GM21390 (cell line): ENCODE results near the gene UCKL1.
"Not testable (repeated sequence)": the region's sequence is repeated elsewhere in the genome, so short reads cannot be mapped to it uniquely, and the experiment has no call there.

ENCODE experiments used
- ATAC-seq: cut with Tn5 transposase; IDR thresholded peaks from one replicate; pipeline ENCODE4 v1.9.1; 2021; ENCODE audit not compliant: unreplicated experiment

Gene UCKL1

DNA sequence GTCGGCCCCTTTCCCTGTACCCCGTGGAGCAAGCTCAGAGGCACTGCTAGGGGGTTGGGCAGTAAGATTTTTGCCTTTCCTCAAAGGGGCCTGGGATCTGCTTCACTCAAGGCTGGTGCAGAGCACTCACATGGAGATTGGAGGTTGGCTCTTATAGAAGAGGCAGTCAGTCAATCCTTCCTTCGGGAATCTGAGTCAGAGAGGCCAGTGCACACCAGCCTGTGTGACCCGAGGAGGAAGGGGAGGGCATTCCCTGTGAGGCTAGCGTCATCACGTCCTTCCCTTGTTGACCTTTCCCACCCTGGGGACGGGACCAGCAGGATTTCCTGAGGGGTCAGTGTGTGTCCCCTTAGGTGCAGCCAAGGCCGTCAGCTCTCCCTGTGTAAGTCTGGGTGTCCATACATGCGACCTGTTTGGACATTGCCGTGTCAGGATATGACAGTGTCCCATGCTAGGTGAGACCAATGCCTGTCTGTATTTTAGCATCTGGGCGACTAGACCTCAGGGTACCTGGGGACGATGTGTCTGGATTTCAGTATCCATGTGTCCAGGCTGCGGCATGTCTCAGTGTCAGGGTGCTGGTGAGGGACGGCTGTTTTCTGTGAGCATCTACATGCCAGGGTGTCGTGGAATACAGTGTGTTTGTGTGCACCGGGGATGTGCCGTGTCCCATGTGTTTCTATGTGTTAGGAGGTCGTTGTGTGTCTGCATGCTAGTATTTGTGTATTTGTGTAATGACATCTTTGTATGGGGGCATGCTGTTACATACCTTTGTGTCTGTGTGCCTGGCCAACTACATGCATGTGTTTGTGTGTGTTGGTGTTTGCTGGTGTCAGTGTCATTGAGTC, 16.3 kb upstream of the UCKL1 start:
- no peak for ATAC-seq

- ATAC-seq: not testable (repeated sequence)
Measured at GRCh38 chr20:63971960-63972311, 15.7 kb upstream of the UCKL1 start.

- ATAC-seq: no peak
Measured at GRCh38 chr20:63970714-63971431, 14.7 kb upstream of the UCKL1 start.

DNA sequence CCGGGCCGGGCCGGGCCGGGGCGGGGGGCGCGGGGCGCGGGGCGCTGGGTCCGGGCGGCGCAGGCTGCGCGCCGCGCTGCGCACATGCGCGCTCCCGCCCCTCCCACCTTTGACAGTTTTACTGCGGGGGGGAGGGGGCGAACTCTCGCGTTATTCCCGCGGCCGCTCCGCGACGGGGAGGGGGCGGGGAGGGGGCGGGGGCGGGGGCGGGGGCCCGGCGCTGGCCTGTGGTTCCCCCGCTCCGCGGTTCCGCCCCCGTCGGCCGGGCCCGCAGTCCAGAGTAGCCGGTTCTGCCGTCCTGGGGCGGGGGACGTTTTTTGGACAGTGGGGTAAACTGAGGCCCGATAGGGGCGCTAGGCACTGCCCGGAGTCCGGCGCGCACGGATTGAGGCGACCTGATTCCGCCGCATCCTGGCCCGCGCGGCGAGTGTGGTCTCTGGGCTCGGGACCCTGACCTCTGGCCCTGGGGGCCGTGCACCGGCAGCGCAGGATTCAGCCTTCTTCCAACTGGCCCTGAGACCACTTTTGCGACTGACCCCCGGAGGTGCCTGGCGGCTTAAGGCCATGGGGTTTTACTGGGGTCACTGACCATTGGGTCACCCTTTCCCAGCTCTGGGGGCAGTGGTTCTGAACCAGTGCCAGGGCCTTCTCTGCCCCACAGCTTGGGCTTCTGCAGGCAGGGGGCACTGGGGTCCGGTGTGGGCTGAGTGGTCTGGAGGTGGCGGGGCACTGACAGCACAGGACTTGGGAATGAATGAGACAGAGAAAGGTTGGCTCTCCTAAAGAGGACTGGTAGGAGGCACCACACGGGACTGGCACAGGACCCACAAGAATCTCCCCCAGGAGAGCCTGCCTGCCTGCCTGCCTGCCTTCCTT, 13.9 kb upstream of the UCKL1 start, which contains the start of gene ZNF512B:
TSS of gene ZNF512B (minus strand) at position 93 of the 876 bp plus-strand sequence. CDS start 1,980 bp downstream, outside the sequence.
- ATAC-seq: no peak

- ATAC-seq: no peak
Measured at GRCh38 chr20:63968928-63969760, 12.9 kb upstream of the UCKL1 start.

GRCh38 chr20:63968136-63968927, 12.1 kb upstream of the UCKL1 start:
- ATAC-seq: no peak

GRCh38 chr20:63967330-63968135, 11.3 kb upstream of the UCKL1 start:
- no peak for ATAC-seq

GRCh38 chr20:63966944-63967322, 10.7 kb upstream of the UCKL1 start:
- ATAC-seq: no peak

- ATAC-seq: no peak
Measured at GRCh38 chr20:63966172-63966943, 10.1 kb upstream of the UCKL1 start.

DNA sequence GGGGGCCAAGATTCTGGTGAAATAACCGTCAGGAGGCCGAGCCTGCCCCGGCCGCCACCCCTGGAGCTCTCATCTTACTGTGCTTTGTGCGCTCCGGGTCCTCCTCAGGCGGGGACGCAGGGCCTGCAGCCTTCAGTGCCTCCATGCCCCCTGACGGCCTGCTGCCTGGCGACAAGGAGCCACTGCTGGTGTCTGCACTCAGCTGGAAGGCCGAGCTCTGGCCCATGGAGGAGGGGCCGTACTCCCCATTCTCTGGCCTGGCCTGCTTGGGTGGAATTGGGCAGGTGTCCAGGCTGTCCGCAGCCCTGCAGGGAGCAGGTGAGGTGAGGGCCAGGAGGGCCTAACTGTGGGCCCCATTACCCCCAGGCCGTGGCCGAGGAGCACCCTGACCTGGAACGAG, 8.2 kb upstream of the UCKL1 start:
- ATAC-seq: no peak

DNA sequence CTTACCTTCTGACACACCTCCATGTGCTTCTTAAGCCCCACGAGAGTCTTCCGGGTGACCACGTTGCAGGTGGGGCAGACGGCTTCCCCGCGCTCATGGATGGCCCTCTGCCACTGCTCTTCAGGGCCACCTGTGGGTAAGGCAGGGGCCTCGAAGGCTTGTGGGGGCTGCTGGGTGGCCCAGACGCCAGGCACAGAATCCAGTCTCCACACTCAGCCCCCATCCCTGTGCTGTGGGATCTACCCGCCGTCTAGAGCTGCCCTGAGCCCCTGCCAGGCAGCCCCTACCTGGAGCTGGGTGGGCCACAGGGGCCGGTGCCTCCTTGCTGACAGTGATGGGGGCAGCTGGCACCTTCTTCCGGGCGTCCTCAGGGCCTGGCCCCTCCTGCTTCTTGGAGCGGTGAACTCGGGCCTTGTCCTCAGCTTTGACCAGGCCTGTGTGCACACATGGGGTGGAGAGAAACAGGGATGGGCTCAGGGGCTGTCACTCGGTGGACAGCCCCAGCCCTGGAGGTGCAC, 7.6 kb upstream of the UCKL1 start:
- ATAC-seq: no peak

- ATAC-seq: no peak
Measured at GRCh38 chr20:63963348-63963741, 7.1 kb upstream of the UCKL1 start.

GRCh38 chr20:63962426-63963347, 6.5 kb upstream of the UCKL1 start:
- ATAC-seq: no peak

DNA sequence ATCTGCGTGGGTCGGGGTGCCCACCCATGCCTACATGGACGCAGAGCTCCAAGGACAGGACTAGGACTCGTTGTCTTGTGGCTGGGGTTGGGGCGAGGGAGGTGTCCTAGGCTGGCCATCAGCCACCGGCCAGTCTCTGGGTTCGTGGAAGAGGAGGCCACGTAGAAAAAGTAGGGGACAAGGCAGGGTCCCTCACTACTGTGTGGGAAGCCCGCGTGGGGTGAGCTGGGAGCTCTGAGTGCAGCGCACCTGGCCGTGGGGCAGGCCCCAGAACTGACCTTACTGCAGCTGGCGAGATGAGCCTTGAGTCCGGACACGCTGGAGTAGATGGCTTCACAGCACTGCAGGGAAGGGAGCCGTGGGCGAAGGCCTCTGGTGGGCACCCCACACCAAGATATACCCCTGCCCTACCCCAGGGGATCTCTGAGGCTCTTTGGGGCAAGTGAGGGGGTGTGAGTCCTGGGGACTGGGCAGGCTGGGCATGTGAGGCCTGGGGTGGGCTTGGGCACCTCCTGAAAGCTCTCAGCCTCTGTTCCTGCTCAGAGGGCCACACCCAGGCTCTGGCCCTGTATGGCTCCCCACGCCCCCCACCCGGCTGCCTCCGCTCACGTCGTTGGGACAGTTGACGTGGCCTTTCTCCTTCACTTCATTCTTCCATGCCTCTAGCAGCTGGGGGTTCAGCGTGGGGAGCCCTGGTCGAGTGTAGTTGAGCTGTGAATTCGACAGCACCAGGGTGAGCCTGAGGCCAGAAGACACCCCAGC, 5.6 kb upstream of the UCKL1 start:
- no peak for ATAC-seq

GRCh38 chr20:63960654-63961621, 4.7 kb upstream of the UCKL1 start:
- not testable (repeated sequence) for ATAC-seq
